ENCODE measurements around the gene S100PBP. TPM values are rescaled to one million over a fixed set of nuclear protein-coding genes. Genes with fewer than 3 reads are reported as not detected.

S100PBP gene
- total and polyA plus RNA-seq, 9 of the 15 experiments (the other 6 are each of a cell fraction or from before 2014, with no cell fraction given): 22.9 to 60.2 (median 32.9) TPM

DNA sequence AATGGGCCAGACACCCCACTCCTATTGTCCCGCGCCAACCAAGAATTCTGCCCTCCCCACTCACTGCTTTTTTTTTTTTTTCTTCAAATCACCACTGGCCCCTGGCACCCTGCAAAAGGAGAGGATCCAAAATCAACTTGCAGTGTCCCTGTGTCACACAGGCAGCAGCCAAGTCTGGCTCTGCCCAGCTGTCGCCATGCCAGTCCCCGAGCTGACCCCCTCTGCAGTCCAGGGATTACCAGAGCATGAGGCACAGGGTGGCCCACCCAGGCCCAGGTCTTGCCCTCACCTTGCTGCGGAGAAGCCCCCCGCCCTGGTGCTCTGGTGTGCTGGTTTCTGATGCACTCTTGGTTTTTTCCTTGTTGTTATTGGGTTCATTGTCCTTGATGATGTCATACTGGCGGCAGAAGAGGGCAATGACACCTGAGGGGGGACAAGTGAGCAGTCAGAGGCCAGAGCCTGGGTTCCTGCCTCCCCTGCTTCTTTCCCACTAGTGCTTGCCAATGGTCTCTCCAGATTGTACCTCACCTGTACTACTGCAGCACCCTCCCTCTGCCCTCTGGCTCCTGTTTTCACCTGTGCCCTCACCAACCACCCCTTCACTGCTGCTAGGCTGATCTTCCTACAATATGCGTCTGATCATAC is 47.0 kb downstream of the S100PBP start:
- POLR2A ChIA-PET: interaction anchor here (1.6 kb wide), 1 partner anchor 88 kb away, joined by 5 read pairs; no protein-coding TSS in a partner anchor
- no peak for FAIRE-seq
- in situ Hi-C loops (cut with MboI): no loop called here

More for the DNA sequence above, 47.0 kb downstream of the S100PBP start:
- BruUV-seq (replicated peaks): no TSS peak
- CTCF ChIA-PET (ENCODE audit: low intra/inter-chr PET ratio): no interaction called here
- H2AFZ ChIP-seq (ENCODE audit: low read depth, low read length): no peak overlapping the region
- no peak overlapping the region for H3K4me3 ChIP-seq
- H3K9me1 ChIP-seq (ENCODE audit: control insufficient read depth, insufficient read depth, low read length): no peaks in the 10 kb centered on the region
- H4K20me1 ChIP-seq (replicated peaks; ENCODE audit: control insufficient read depth, insufficient read depth, low read length): no peaks in the 10 kb centered on the region
- no peak overlapping the region for H3K9ac ChIP-seq (ENCODE audit: insufficient read depth in 1 of 2, low read depth in 2 of 2, low read length in 2 of 2)
- DNase-seq (ENCODE audit: extremely low read depth in 1 of 4, low spot score in 3 of 4) (no peak), ATAC-seq (no peak)
- H3K4me2 ChIP-seq (ENCODE audit: insufficient read depth, low read length): no peak overlapping the region
- H3K79me2 ChIP-seq (ENCODE audit: control insufficient read depth, insufficient read depth, low read length): no peaks in the 10 kb centered on the region
- no peaks in the 10 kb centered on the region for H3K27me3 ChIP-seq (ENCODE audit: control insufficient read depth in 2 of 2, insufficient read depth in 2 of 2, low read length in 2 of 2)
- intact Hi-C loops (cut with micrococcal nuclease): no loop called here
- H3K27ac ChIP-seq (ENCODE audit: extremely low read depth, low read depth, low read length): no peak overlapping the region
- H3K4me1 ChIP-seq (replicated peaks in 1 of 2; ENCODE audit: control insufficient read depth in 2 of 2, insufficient read depth in 2 of 2, low read length in 2 of 2): peaks cover 0 to 3% of the 10 kb centered on the region in 2 experiments; a peak in 1 of 5 replicates
- H3K36me3 ChIP-seq (ENCODE audit: control insufficient read depth, insufficient read depth, low read length): peaks cover 31% of the 10 kb centered on the region; the same call in 2 of the 3 replicates
- H3K9me3 ChIP-seq (replicated peaks; ENCODE audit: control insufficient read depth, insufficient read depth, low read depth, low read length): no peaks in the 10 kb centered on the region
- WGBS (ENCODE audit: insufficient coverage, low coverage, missing lambda C conversion rate): 88% methylated on average over 8 of the region's 8 CpGs
- TF ChIP-seq ZBTB49 (CRISPR knock-in tag; IDR thresholded peaks at IDR 0.05; ENCODE audit: borderline replicate concordance): no peak
- 0 out of 2 replicates have a peak, but pooled peaks have one; percentile 30 for TF ChIP-seq POLR2G (IDR thresholded peaks at IDR 0.05; ENCODE audit: low read depth, low read length)
- TF ChIP-seq TCF7 (IDR thresholded peaks at IDR 0.05; ENCODE audit: borderline replicate concordance): no peak
- TF ChIP-seq TAF7 (tag; IDR thresholded peaks at IDR 0.05): no peak
- TF ChIP-seq NR2C2 (CRISPR knock-in tag; IDR thresholded peaks at IDR 0.05): no peak
- TF ChIP-seq NR2C2 (tag; IDR thresholded peaks at IDR 0.05): no peak
- TF ChIP-seq ATF3 (IDR thresholded peaks at IDR 0.05): 0 out of 2 replicates have a peak, but pooled peaks have one; percentile 26
- no peak for TF ChIP-seq ATF3 (CRISPR knock-in tag; conservative IDR thresholded peaks at IDR 0.05)
- TF ChIP-seq, protein P1, sequence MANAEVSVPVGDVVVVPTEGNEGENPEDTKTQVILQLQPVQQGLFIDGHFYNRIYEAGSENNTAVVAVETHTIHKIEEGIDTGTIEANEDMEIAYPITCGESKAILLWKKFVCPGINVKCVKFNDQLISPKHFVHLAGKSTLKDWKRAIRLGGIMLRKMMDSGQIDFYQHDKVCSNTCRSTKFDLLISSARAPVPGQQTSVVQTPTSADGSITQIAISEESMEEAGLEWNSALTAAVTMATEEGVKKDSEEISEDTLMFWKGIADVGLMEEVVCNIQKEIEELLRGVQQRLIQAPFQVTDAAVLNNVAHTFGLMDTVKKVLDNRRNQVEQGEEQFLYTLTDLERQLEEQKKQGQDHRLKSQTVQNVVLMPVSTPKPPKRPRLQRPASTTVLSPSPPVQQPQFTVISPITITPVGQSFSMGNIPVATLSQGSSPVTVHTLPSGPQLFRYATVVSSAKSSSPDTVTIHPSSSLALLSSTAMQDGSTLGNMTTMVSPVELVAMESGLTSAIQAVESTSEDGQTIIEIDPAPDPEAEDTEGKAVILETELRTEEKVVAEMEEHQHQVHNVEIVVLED (CRISPR knock-in tag; IDR thresholded peaks at IDR 0.05): no peak
- TF ChIP-seq ESRRB (CRISPR knock-in tag; IDR thresholded peaks at IDR 0.05; ENCODE audit: borderline replicate concordance): no peak
- no peak for TF ChIP-seq KAT2B (IDR thresholded peaks at IDR 0.05; ENCODE audit: low read depth, low read length)
- TF ChIP-seq PRDM10 (IDR thresholded peaks at IDR 0.05; ENCODE audit: partially characterized antibody): peak; percentile 76

All from K562 (cell line).